HepG2 (cell line): ENCODE results near the gene MRPL50. TPM values are rescaled to one million over a fixed set of nuclear protein-coding genes. Genes with fewer than 3 reads are reported as not detected.
A peak's percentile ranks its signal among the peaks of the same experiment; 100 is the strongest.

Experiments
- ARNT ChIP-seq: fragments of 450-650 bp; IDR thresholded peaks from 2 replicates; pipeline ENCODE4 v1.6.1; 2017
- CREM ChIP-seq, 2 experiments: sonication (generic) in 1 of 2; formaldehyde crosslinking in 1 of 2; IDR thresholded peaks; 2 replicates each; pipeline versions ENCODE4 v1.4.0 to v1.6.1; 2016 to 2020; ENCODE audit warnings: antibody characterized with exemption in 1 of 2, mild to moderate bottlenecking in 1 of 2, missing genetic modification reagents in 1 of 2
- EZH2 ChIP-seq: conservative IDR thresholded peaks from 2 replicates; pipeline ENCODE4 v1.6.1; 2012; ENCODE audit warnings: mild to moderate bottlenecking, low read depth, low read length, moderate library complexity
- HMG20A ChIP-seq: IDR thresholded peaks from 2 replicates; pipeline ENCODE4 v1.6.1; 2016; ENCODE audit warnings: borderline replicate concordance
- HMGA1 ChIP-seq: sonication (generic); formaldehyde crosslinking; conservative IDR thresholded peaks from 2 replicates; pipeline ENCODE4 v1.4.0; 2020; ENCODE audit warnings: missing genetic modification reagents
- NCOA2 ChIP-seq: sonication (generic); formaldehyde crosslinking; IDR thresholded peaks from 2 replicates; pipeline ENCODE4 v1.8.0; 2022; ENCODE audit warnings: inconsistent platforms
- PTBP1 ChIP-seq: fragments of 200-400 bp; formaldehyde crosslinking; IDR thresholded peaks from 2 replicates; pipeline ENCODE4 v1.6.1; 2018; ENCODE audit warnings: low read length, low read depth; ENCODE audit not compliant: poor library complexity, severe bottlenecking
- SRSF4 ChIP-seq: fragments of 200-400 bp; formaldehyde crosslinking; IDR thresholded peaks from one replicate; pipeline ENCODE4 v1.6.1; 2018; ENCODE audit warnings: mild to moderate bottlenecking, low read depth, low read length, moderate library complexity; ENCODE audit not compliant: poor library complexity, severe bottlenecking
- ZHX1 ChIP-seq: sonication (generic); formaldehyde crosslinking; IDR thresholded peaks from 2 replicates; pipeline ENCODE4 v1.8.1; 2022; ENCODE audit warnings: low read depth, mild to moderate bottlenecking, missing genetic modification reagents
- ZMYM2 ChIP-seq: sonication (generic); formaldehyde crosslinking; IDR thresholded peaks from 2 replicates; pipeline ENCODE4 v1.8.0; 2022; ENCODE audit warnings: mild to moderate bottlenecking, missing genetic modification reagents
- ZMYM3 ChIP-seq: sonication (generic); formaldehyde crosslinking; IDR thresholded peaks from 2 replicates; pipeline ENCODE4 v1.5.1; 2020; ENCODE audit warnings: mild to moderate bottlenecking, missing genetic modification reagents
- ZNF331 ChIP-seq: sonication (generic); formaldehyde crosslinking; IDR thresholded peaks from 2 replicates; pipeline ENCODE4 v1.4.0; 2020; ENCODE audit warnings: missing genetic modification reagents
- polyA plus RNA-seq, 8 experiments: library from polyadenylated mRNA; depleted of rRNA in 3 of 8; stranded (reverse) in 7 of 8; unstranded in 1 of 8; fragments of >200 nt; fragmentation: Illumina TruSeq in 4 of 8; extraction: Trizol in 4 of 8; gene quantifications; 2 replicates each; pipeline versions ENCODE4 v1.2.1 to v1.2.3, GENCODE V29; 2011 to 2016; ENCODE audit warnings: low read depth in 4 of 8, missing spikeins in 1 of 8, mixed read lengths in 1 of 8; ENCODE audit not compliant: insufficient read depth in 1 of 8
- total RNA-seq, 5 experiments: library from RNA; depleted of rRNA; stranded (reverse); fragments of >200 nt; fragmentation: Illumina TruSeq; extraction: Trizol; gene quantifications; 2 replicates each; pipeline ENCODE4 v1.2.3, GENCODE V29; 2016; ENCODE audit warnings: low read depth in 1 of 5
- TF ChIP-seq, protein P1 (sequence below): sonication (generic); formaldehyde crosslinking; IDR thresholded peaks from one replicate; pipeline ENCODE4 v1.5.1; 2020; ENCODE audit warnings: mild to moderate bottlenecking, missing genetic modification reagents; ENCODE audit errors: not compliant biosample characterization
- TF ChIP-seq, protein P2 (sequence below): sonication (generic); formaldehyde crosslinking; IDR thresholded peaks from 2 replicates; pipeline ENCODE4 v1.4.0; 2020; ENCODE audit warnings: missing genetic modification reagents, borderline replicate concordance

MRPL50 gene
- total and polyA plus RNA-seq, 2 of the 13 experiments (the other 11 are each of a cell fraction or from before 2014, with no cell fraction given) = 37.1 to 70.0 TPM

DNA sequence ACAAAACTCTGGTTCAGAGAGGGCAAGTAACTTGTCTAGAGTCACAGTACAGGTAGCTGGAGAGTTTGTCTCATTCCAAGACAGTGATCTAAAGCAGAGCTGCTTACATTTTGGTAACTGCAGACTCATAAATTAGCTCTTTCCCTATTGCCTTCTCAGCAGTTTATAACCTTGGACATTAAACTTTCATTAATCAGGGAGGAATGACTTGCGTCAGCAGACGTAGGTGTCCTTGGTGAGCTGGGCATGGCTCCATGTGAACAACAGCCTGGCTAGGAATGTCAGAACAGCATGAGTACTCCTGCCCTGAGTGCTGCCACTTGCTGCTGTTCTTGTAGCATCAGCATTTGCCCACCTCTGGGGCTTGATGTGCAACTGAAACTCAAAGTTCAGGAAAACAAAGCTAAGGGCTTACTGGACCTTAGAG is 39.4 kb upstream of the MRPL50 start (continued):
- TF ChIP-seq NCOA2 = peak; percentile 64
- TF ChIP-seq, protein P1, sequence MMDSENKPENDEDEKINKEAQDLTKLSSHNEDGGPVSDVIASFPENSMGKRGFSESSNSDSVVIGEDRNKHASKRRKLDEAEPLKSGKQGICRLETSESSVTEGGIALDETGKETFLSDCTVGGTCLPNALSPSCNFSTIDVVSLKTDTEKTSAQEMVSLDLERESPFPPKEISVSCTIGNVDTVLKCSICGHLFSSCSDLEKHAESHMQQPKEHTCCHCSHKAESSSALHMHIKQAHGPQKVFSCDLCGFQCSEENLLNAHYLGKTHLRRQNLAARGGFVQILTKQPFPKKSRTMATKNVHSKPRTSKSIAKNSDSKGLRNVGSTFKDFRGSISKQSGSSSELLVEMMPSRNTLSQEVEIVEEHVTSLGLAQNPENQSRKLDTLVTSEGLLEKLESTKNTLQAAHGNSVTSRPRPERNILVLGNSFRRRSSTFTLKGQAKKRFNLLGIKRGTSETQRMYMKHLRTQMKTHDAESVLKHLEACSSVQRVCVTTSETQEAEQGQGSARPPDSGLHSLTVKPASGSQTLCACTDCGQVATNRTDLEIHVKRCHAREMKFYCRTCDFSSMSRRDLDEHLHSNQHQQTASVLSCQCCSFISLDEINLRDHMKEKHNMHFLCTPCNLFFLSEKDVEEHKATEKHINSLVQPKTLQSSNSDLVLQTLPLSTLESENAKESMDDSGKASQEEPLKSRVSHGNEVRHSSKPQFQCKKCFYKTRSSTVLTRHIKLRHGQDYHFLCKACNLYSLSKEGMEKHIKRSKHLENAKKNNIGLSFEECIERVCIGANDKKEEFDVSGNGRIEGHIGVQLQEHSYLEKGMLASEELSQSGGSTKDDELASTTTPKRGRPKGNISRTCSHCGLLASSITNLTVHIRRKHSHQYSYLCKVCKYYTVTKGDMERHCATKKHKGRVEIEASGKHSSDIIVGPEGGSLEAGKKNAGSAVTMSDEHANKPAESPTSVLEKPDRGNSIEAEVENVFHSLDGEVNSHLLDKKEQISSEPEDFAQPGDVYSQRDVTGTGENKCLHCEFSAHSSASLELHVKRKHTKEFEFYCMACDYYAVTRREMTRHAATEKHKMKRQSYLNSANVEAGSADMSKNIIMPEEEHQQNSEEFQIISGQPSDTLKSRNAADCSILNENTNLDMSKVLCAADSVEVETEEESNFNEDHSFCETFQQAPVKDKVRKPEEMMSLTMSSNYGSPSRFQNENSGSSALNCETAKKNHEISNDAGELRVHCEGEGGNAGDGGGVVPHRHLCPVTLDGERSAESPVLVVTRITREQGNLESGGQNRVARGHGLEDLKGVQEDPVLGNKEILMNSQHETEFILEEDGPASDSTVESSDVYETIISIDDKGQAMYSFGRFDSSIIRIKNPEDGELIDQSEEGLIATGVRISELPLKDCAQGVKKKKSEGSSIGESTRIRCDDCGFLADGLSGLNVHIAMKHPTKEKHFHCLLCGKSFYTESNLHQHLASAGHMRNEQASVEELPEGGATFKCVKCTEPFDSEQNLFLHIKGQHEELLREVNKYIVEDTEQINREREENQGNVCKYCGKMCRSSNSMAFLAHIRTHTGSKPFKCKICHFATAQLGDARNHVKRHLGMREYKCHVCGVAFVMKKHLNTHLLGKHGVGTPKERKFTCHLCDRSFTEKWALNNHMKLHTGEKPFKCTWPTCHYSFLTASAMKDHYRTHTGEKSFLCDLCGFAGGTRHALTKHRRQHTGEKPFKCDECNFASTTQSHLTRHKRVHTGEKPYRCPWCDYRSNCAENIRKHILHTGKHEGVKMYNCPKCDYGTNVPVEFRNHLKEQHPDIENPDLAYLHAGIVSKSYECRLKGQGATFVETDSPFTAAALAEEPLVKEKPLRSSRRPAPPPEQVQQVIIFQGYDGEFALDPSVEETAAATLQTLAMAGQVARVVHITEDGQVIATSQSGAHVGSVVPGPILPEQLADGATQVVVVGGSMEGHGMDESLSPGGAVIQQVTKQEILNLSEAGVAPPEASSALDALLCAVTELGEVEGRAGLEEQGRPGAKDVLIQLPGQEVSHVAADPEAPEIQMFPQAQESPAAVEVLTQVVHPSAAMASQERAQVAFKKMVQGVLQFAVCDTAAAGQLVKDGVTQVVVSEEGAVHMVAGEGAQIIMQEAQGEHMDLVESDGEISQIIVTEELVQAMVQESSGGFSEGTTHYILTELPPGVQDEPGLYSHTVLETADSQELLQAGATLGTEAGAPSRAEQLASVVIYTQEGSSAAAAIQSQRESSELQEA (CRISPR knock-in tag) = no peak
- TF ChIP-seq ARNT = no peak
- TF ChIP-seq ZMYM2 (CRISPR knock-in tag) = no peak
- TF ChIP-seq SRSF4 = no peak
- peak; percentile 49; the same call in 1 of the 2 replicates for TF ChIP-seq ZMYM3 (CRISPR knock-in tag)
- no peak for TF ChIP-seq PTBP1
- TF ChIP-seq HMGA1 (CRISPR knock-in tag) = no peak
- peak; percentile 30; the same call in 1 of the 2 replicates for TF ChIP-seq HMG20A (CRISPR knock-in tag)
- TF ChIP-seq EZH2 = no peak
- no peak for TF ChIP-seq ZNF331 (CRISPR knock-in tag)
- no peak for TF ChIP-seq CREM (IDR thresholded peaks at IDR 0.05)
- no peak for TF ChIP-seq CREM (CRISPR knock-in tag; IDR thresholded peaks at IDR 0.05)
- TF ChIP-seq, protein P2, sequence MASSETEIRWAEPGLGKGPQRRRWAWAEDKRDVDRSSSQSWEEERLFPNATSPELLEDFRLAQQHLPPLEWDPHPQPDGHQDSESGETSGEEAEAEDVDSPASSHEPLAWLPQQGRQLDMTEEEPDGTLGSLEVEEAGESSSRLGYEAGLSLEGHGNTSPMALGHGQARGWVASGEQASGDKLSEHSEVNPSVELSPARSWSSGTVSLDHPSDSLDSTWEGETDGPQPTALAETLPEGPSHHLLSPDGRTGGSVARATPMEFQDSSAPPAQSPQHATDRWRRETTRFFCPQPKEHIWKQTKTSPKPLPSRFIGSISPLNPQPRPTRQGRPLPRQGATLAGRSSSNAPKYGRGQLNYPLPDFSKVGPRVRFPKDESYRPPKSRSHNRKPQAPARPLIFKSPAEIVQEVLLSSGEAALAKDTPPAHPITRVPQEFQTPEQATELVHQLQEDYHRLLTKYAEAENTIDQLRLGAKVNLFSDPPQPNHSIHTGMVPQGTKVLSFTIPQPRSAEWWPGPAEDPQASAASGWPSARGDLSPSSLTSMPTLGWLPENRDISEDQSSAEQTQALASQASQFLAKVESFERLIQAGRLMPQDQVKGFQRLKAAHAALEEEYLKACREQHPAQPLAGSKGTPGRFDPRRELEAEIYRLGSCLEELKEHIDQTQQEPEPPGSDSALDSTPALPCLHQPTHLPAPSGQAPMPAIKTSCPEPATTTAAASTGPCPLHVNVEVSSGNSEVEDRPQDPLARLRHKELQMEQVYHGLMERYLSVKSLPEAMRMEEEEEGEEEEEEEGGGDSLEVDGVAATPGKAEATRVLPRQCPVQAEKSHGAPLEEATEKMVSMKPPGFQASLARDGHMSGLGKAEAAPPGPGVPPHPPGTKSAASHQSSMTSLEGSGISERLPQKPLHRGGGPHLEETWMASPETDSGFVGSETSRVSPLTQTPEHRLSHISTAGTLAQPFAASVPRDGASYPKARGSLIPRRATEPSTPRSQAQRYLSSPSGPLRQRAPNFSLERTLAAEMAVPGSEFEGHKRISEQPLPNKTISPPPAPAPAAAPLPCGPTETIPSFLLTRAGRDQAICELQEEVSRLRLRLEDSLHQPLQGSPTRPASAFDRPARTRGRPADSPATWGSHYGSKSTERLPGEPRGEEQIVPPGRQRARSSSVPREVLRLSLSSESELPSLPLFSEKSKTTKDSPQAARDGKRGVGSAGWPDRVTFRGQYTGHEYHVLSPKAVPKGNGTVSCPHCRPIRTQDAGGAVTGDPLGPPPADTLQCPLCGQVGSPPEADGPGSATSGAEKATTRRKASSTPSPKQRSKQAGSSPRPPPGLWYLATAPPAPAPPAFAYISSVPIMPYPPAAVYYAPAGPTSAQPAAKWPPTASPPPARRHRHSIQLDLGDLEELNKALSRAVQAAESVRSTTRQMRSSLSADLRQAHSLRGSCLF (CRISPR knock-in tag) = no peak
- no peak for TF ChIP-seq ZHX1 (CRISPR knock-in tag)
